Measurements from ENCODE around the gene ALDH3A1. TPM values are rescaled to one million over a fixed set of nuclear protein-coding genes. Genes with fewer than 3 reads are reported as not detected.

The ALDH3A1 gene
- total RNA-seq, 3 donors from 2014 or later: not detected

GRCh38 chr17:19724501-19725420, 23.3 kb downstream of the ALDH3A1 start:
- peak overlapping the region; percentile 62 for H3K4me3 Mint-ChIP-seq

GRCh38 chr17:19723964-19724363, 24.1 kb downstream of the ALDH3A1 start:
- peak overlapping the region; percentile 48 for H3K4me3 Mint-ChIP-seq

More at GRCh38 chr17:19724501-19725420, 23.3 kb downstream of the ALDH3A1 start:
- Mint-ChIP-seq H3K9me3 (no peaks in the 10 kb centered on the region), H3K27me3 (ENCODE audit: low read depth) (no peaks in the 10 kb centered on the region), H3K4me1 (ENCODE audit: low read depth) (peaks cover 19% of the 10 kb centered on the region), H3K36me3 (ENCODE audit: insufficient read depth) (no peaks in the 10 kb centered on the region)
- ATAC-seq (peak; percentile 74 to 84), DNase-seq (peak; percentile 36)

GRCh38 chr17:19720631-19721426, 27.3 kb downstream of the ALDH3A1 start:
- peaks cover 19% of the 10 kb centered on the region for H3K4me1 Mint-ChIP-seq (ENCODE audit: low read depth)
- no peaks in the 10 kb centered on the region for H3K36me3 Mint-ChIP-seq (ENCODE audit: insufficient read depth)
- ATAC-seq: no peak
- DNase-seq: peak; percentile 3
- no peaks in the 10 kb centered on the region for H3K9me3 Mint-ChIP-seq
- H3K4me3 Mint-ChIP-seq: no peak overlapping the region
- no peaks in the 10 kb centered on the region for H3K27me3 Mint-ChIP-seq (ENCODE audit: low read depth)

More at GRCh38 chr17:19723964-19724363, 24.1 kb downstream of the ALDH3A1 start:
- Mint-ChIP-seq H3K4me1 (ENCODE audit: low read depth) (peaks cover 19% of the 10 kb centered on the region), H3K36me3 (ENCODE audit: insufficient read depth) (no peaks in the 10 kb centered on the region), H3K27me3 (ENCODE audit: low read depth) (no peaks in the 10 kb centered on the region), H3K9me3 (no peaks in the 10 kb centered on the region)
- ATAC-seq (peak; percentile 8 to 32), DNase-seq (no peak)

DNA sequence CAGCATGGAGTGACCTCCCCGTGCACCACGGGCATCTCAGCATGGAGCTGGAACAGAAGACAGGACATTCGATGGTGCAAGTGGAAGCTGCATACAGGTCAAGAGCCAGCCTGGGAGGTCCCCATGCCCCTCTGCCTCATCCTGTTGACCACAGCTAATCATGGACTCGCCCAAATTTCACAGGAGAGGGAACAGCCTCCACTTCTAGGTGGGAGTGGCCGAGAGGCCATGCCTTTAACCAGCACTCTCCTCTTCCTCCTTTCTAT, 28.0 kb downstream of the ALDH3A1 start:
- Mint-ChIP-seq H3K4me3 (no peak overlapping the region), H3K9me3 (no peaks in the 10 kb centered on the region), H3K36me3 (ENCODE audit: insufficient read depth) (no peaks in the 10 kb centered on the region), H3K4me1 (ENCODE audit: low read depth) (peaks cover 13% of the 10 kb centered on the region), H3K27me3 (ENCODE audit: low read depth) (no peaks in the 10 kb centered on the region)
- DNase-seq (no peak), ATAC-seq (no peak)

DNA sequence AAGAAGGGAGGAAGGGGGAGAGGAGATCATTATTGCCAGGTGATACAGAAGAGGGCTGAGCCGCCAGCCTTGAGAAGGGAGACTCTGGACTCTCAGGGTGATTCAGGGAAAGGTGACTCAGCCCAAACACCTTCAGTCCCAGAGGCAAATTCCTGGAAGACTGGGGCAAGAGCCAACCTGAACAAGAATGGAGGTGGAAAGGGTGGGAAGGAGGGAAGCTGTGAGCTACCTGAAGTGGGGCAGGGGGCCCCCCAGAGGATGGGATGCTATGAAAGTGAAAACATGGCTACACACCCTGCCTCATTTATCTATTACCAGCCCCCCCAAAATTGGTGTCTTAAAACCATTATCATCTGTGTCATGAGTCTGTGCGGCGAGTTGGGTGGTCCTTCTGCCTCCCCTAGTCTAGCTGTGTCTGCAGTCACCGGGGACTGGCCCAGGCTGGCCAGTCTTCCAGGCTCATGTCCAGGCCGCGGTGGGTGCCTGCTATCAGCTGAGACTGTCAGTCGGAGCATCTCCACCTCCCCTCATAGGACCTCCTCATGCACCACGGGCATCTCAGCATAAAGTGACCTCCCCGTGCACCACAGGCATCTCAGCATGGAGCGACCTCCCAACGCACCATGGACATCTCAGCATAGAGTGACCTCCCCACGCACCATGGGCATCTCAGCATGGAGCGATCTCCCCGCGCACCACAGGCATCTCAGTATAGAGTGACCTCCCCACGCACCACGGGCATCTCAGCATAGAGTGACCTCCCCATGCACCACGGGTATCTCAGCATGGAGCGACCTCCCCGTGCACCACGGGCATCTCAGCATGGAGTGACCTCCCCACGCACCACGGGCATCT, 28.5 kb downstream of the ALDH3A1 start:
- DNase-seq: no peak
- H3K4me3 Mint-ChIP-seq: no peak overlapping the region
- ATAC-seq: no peak
- H3K36me3 Mint-ChIP-seq (ENCODE audit: insufficient read depth): no peaks in the 10 kb centered on the region
- no peaks in the 10 kb centered on the region for H3K27me3 Mint-ChIP-seq (ENCODE audit: low read depth)
- H3K9me3 Mint-ChIP-seq: no peaks in the 10 kb centered on the region
- H3K4me1 Mint-ChIP-seq (ENCODE audit: low read depth): peaks cover 9% of the 10 kb centered on the region

GRCh38 chr17:19718613-19719354, 29.3 kb downstream of the ALDH3A1 start:
- ATAC-seq (no peak), DNase-seq (no peak)
- Mint-ChIP-seq H3K36me3 (ENCODE audit: insufficient read depth) (no peaks in the 10 kb centered on the region), H3K4me3 (no peak overlapping the region), H3K9me3 (no peaks in the 10 kb centered on the region), H3K27me3 (ENCODE audit: low read depth) (no peaks in the 10 kb centered on the region), H3K4me1 (ENCODE audit: low read depth) (peaks cover 3% of the 10 kb centered on the region)

DNA sequence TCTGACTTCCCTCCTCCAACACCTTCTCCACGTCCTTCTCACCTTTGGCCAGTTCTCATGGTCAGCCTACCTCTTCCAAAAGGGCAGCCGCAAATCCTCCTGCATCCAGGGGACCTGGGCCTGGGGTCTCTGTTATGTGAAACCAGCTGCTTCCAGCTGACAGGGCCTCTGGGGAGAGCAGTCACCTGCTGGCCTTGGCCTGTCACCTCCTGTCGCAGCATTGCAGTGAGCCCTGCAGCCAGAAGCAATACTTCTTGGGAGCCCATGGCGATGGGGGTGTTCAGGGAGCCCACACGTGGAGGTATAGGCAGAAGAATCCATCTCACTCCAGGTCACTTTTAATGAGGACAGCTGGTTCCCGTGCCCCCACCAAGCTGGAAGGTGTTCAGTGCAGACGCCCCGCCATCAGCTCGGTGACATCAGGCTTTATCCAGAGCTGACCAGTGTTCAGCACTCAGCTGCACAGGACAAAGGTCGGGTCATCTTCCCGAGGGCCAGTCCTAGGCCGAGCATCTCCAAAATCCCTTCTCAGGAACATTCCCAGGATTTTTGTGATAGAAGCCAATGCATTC, 30.0 kb downstream of the ALDH3A1 start:
- no peaks in the 10 kb centered on the region for H3K27me3 Mint-ChIP-seq (ENCODE audit: low read depth)
- ATAC-seq (no peak), DNase-seq (no peak)
- no peaks in the 10 kb centered on the region for H3K9me3 Mint-ChIP-seq
- H3K36me3 Mint-ChIP-seq (ENCODE audit: insufficient read depth): no peaks in the 10 kb centered on the region
- peaks cover 1% of the 10 kb centered on the region for H3K4me1 Mint-ChIP-seq (ENCODE audit: low read depth)
- no peak overlapping the region for H3K4me3 Mint-ChIP-seq

DNA sequence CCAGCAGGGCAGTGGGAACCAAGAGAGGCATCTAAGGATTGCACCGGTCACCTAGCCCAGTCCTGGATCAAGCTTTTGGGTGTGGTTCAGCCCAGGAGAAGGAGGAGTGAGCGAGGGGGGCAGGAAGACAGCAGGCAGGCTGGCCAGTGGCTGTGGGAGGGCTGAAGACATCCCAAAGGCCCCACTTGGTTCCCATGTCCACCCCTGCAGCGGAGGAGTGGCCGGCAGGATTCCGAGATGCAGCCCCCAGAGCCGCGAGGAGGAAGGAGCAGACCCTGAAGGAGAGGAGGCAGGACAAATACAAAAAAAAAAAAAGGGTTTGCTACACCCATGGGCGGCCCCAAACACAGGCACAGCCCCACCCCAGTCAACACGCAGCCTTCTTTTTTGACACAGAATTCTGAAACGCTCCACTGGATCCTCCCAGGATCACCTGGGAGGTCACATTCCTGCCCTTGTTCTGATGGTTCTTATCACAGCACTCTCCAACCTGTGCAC, 30.6 kb downstream of the ALDH3A1 start:
- DNase-seq: no peak
- no peak for ATAC-seq
- no peaks in the 10 kb centered on the region for H3K9me3 Mint-ChIP-seq
- no peak overlapping the region for H3K4me3 Mint-ChIP-seq
- no peaks in the 10 kb centered on the region for H3K27me3 Mint-ChIP-seq (ENCODE audit: low read depth)
- H3K36me3 Mint-ChIP-seq (ENCODE audit: insufficient read depth): no peaks in the 10 kb centered on the region
- H3K4me1 Mint-ChIP-seq (ENCODE audit: low read depth): peaks cover 1% of the 10 kb centered on the region

GRCh38 chr17:19717031-19717360, 31.1 kb downstream of the ALDH3A1 start:
- no peaks in the 10 kb centered on the region for H3K27me3 Mint-ChIP-seq (ENCODE audit: low read depth)
- no peaks in the 10 kb centered on the region for H3K9me3 Mint-ChIP-seq
- no peaks in the 10 kb centered on the region for H3K36me3 Mint-ChIP-seq (ENCODE audit: insufficient read depth)
- H3K4me1 Mint-ChIP-seq (ENCODE audit: low read depth): no peaks in the 10 kb centered on the region
- H3K4me3 Mint-ChIP-seq: no peak overlapping the region
- ATAC-seq: no peak
- no peak for DNase-seq

- DNase-seq (no peak), ATAC-seq (no peak)
- no peaks in the 10 kb centered on the region for H3K27me3 Mint-ChIP-seq (ENCODE audit: low read depth)
- no peak within 1 kb of the TSS for H3K4me3 Mint-ChIP-seq
- no peaks in the 10 kb centered on the region for H3K9me3 Mint-ChIP-seq
- no peaks in the 10 kb centered on the region for H3K4me1 Mint-ChIP-seq (ENCODE audit: low read depth)
- H3K36me3 Mint-ChIP-seq (ENCODE audit: insufficient read depth): no peaks in the 10 kb centered on the region
Measured at GRCh38 chr17:19716108-19717030, 31.7 kb downstream of the ALDH3A1 start, which contains the start of gene SLC47A2. TSS of gene SLC47A2 (minus strand) at chr17:19716584. CDS start at chr17:19716555, 29 bp downstream.

DNA sequence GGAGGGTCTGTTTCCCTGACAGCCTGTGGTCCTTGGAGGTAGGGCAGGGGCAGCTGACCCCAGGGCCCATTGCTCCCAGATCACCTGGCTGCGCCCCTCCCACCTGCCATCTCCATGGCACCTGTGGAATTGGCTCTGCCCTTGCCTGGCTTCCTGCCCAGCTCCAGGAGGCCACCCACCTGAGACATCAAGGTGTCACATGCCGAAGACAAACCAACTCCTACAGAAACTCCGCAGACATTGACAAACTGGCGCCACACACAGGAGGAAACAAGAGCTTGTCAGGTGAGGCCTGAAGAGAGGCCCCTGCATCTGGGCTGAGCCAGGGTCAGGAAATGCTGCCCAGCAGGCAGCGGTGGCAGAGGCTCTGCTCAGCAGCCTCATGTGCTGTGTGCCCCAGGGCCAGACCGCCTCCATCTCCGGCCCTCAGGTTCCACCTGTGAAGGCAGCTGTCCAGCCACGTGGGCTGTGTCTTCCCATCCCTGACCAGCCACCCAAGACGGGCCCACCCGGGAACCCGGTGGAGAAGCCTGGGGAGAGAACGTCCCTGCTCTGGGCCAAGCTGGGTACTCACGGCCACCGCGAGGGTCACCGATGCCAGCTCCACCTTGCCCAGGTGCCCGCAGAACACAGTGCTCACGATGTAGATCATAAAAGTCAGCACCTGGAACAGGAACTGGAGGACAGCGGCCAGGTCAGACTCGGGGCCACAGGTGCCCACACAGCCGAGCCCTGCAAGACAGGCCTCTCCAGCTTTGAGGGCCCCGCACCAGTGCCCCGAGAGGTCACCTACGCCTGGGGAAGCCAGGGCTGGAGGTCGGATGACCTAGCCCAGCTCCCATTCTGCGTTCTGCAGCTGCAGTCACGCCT, 33.3 kb downstream of the ALDH3A1 start:
- ATAC-seq (no peak), DNase-seq (no peak)
- no peaks in the 10 kb centered on the region for H3K4me1 Mint-ChIP-seq (ENCODE audit: low read depth)
- H3K4me3 Mint-ChIP-seq: no peak overlapping the region
- H3K9me3 Mint-ChIP-seq: no peaks in the 10 kb centered on the region
- H3K27me3 Mint-ChIP-seq (ENCODE audit: low read depth): no peaks in the 10 kb centered on the region
- H3K36me3 Mint-ChIP-seq (ENCODE audit: insufficient read depth): no peaks in the 10 kb centered on the region

DNA sequence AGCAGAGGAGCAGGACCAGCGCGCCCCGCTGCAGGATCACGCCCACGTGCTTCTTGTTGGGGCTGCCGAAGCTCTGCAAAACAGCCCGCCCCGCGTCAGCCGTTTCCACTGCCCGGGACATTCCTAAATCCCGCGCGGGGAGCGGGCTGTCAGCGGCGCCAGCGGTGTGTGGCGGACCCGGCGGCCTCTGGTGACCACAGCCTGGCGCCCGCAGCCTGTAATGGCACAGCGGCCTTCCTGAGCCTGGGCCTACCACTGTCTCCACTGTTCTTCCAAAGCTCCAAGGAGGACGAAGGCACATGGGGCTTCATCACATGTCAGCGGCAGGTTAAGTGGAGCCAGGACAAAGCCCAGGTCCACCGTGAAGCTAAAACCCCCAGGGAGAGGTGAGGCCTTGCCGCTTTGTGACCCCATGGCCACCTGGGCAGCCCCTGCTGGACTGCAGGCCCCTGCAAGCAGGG, 34.2 kb downstream of the ALDH3A1 start:
- Mint-ChIP-seq H3K27me3 (ENCODE audit: low read depth) (no peaks in the 10 kb centered on the region), H3K4me1 (ENCODE audit: low read depth) (no peaks in the 10 kb centered on the region), H3K9me3 (no peaks in the 10 kb centered on the region), H3K4me3 (no peak overlapping the region), H3K36me3 (ENCODE audit: insufficient read depth) (no peaks in the 10 kb centered on the region)
- ATAC-seq (no peak), DNase-seq (no peak)
